MM.1S (cell line): ENCODE measurements around the gene SYNJ1.

Experiments
- EZH2 ChIP-seq: fragments of 300-600 bp; sonication (generic); optimal IDR thresholded peaks from 2 replicates; pipeline ENCODE3; 2017; ENCODE audit warnings: low read depth, mild to moderate bottlenecking, antibody characterized with exemption, low read length, mixed read lengths
- TF ChIP-seq, protein P1 (sequence below): fragments of 300-600 bp; sonication (generic); IDR thresholded peaks from 2 replicates; pipeline ENCODE4 v1.5.1; 2016; ENCODE audit warnings: antibody characterized with exemption, low read length, mixed read lengths

DNA sequence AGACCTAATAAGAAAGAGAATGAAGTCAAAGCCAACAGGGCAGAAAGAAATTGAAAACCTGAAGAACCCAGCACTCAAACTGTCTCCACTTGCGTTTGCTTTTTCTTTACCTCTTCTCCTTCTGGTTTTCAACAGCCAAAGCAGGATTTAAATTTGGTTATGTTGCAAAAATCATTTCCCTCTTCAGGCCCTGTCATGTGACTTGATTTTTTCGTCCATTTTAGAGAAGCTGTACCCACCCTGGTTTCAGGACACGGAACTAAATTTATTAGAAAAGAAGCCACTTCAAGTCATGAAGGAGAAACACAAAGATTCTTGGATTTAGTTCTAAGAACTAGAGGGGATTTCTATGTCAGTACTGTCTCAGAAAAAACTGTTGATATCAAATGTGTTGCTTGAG lies 1.0 kb upstream of the SYNJ1 start:
- TF ChIP-seq EZH2 = no peak
- TF ChIP-seq, protein P1, sequence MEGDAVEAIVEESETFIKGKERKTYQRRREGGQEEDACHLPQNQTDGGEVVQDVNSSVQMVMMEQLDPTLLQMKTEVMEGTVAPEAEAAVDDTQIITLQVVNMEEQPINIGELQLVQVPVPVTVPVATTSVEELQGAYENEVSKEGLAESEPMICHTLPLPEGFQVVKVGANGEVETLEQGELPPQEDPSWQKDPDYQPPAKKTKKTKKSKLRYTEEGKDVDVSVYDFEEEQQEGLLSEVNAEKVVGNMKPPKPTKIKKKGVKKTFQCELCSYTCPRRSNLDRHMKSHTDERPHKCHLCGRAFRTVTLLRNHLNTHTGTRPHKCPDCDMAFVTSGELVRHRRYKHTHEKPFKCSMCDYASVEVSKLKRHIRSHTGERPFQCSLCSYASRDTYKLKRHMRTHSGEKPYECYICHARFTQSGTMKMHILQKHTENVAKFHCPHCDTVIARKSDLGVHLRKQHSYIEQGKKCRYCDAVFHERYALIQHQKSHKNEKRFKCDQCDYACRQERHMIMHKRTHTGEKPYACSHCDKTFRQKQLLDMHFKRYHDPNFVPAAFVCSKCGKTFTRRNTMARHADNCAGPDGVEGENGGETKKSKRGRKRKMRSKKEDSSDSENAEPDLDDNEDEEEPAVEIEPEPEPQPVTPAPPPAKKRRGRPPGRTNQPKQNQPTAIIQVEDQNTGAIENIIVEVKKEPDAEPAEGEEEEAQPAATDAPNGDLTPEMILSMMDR = no peak
